ENCODE results near the gene IGIP. TPM values are rescaled to one million over a fixed set of nuclear protein-coding genes. Genes with fewer than 3 reads are reported as not detected.

IGIP gene
- total and polyA plus RNA-seq, 2 of the 8 experiments (the other 6 are each of a cell fraction or from before 2014, with no cell fraction given) = 0.32 to 0.69 TPM

DNA sequence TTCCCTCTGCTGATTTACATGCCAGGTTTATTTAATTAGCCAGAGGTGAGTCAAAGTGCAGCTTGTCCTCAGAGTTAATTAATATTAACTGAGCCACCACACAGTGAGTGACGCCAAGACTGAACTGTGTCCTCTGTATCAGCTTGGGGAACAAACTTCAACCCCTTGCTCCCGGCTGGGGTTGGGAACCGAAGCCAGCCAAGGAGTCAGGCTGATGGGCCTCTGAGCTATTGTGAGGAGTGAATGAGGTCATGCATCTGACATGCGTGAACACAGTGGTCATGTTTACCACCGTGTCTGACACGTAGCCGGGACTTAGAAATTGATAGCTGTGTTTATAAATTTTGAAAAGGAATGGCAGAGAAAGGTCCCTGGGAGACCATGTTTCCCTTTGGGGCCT lies 17.1 kb downstream of the IGIP start:
- Histone ChIP-seq H3K27ac (ENCODE audit: low read depth, low read length) (no peak overlapping the region), H2BK120ac (replicated peaks; ENCODE audit: low read depth, low read length) (no peak overlapping the region), H3K18ac (ENCODE audit: extremely low read depth, low read length) (no peak overlapping the region), H3K4me3 (ENCODE audit: extremely low read depth in 1 of 4, insufficient read depth in 2 of 4, low read depth in 3 of 4, low read length in 4 of 4) (no peak overlapping the region), H3K4ac (replicated peaks; ENCODE audit: insufficient read length, low read depth, low read length) (no peak overlapping the region), H2BK12ac (ENCODE audit: low read depth, low read length) (no peak overlapping the region), H3K4me2 (ENCODE audit: insufficient read depth in 1 of 2, low read depth in 2 of 2, low read length in 2 of 2) (no peak overlapping the region), H3K27me3 (replicated peaks in 1 of 4; ENCODE audit: control insufficient read depth in 3 of 4, extremely low read depth in 1 of 4, insufficient read depth in 3 of 4, low read length in 3 of 4) (peaks cover 23 to 37% (median 31%) of the 10 kb centered on the region in 4 experiments), H3K14ac (ENCODE audit: insufficient read length) (no peak overlapping the region), H3K4me1 (replicated peaks in 1 of 4; ENCODE audit: control insufficient read depth in 3 of 4, insufficient read depth in 4 of 4, low read length in 3 of 4) (peaks cover 0 to 7% (median 0%) of the 10 kb centered on the region in 4 experiments; a peak in 1 of 7 replicates), H3K9ac (replicated peaks in 1 of 4; ENCODE audit: extremely low read depth in 1 of 4, low read depth in 3 of 4, low read length in 3 of 4) (no peak overlapping the region), H2BK15ac (ENCODE audit: low read length) (no peak overlapping the region), H3K56ac (replicated peaks; ENCODE audit: insufficient read length, low read depth, low read length) (no peak overlapping the region), H4K8ac (ENCODE audit: extremely low read depth, insufficient read depth, low read length) (no peak overlapping the region), H3K79me1 (ENCODE audit: low read depth, low read length) (no peaks in the 10 kb centered on the region), H4K91ac (replicated peaks; ENCODE audit: insufficient read length, low read length) (no peak overlapping the region), H4K20me1 (replicated peaks in 1 of 2; ENCODE audit: control insufficient read depth in 1 of 2, insufficient read depth in 2 of 2, low read length in 2 of 2) (peaks cover 0 to 7% of the 10 kb centered on the region in 2 experiments), H3K79me2 (ENCODE audit: control insufficient read depth in 1 of 2, insufficient read depth in 2 of 2, low read length in 2 of 2) (no peaks in the 10 kb centered on the region), H3K23me2 (ENCODE audit: low read depth, low read length) (peaks cover 5% of the 10 kb centered on the region; the same call in 1 of the 2 replicates), H4K5ac (ENCODE audit: insufficient read length, low read depth, low read length) (no peak overlapping the region), H3K23ac (ENCODE audit: insufficient read length) (no peak overlapping the region), H2BK20ac (ENCODE audit: low read length) (no peak overlapping the region), H3K9me3 (ENCODE audit: insufficient read depth in 2 of 2, low read depth in 1 of 2, low read length in 1 of 2) (no peaks in the 10 kb centered on the region), H2AFZ (ENCODE audit: low read length) (no peak overlapping the region), H2AK5ac (ENCODE audit: low read depth, low read length) (no peak overlapping the region), H3K36me3 (ENCODE audit: control insufficient read depth in 2 of 4, insufficient read depth in 4 of 4, low read length in 3 of 4) (no peaks in the 10 kb centered on the region), H2BK5ac (ENCODE audit: low read depth, low read length) (no peak overlapping the region)
- ChIA-PET CTCF (ENCODE audit: partially characterized antibody) (interaction anchor here (0.8 to 9.9 kb wide), 10 partner anchors 7 to 176 kb away, joined by 3 to 118 read pairs (median 10); partner anchors contain the start of gene PURA), POLR2A (ENCODE audit: partially characterized antibody) (interaction anchor here (1.3 to 4.3 kb wide), 3 partner anchors 9 to 30 kb away, joined by 3 to 19 read pairs (median 11); partner anchors contain the start of gene PURA)
- 81% methylated on average over 7 of the region's 7 CpGs; no CpG with 5 or more reads in 1 of the 2 experiments for WGBS, 2 experiments (ENCODE audit: extremely low coverage in 1 of 2, insufficient coverage in 1 of 2, insufficient read length in 1 of 2, insufficient replicate concordance in 2 of 2, low coverage in 1 of 2, low lambda C conversion rate in 2 of 2, missing lambda C conversion rate in 1 of 2)
- FAIRE-seq = no peak
- DNase-seq (ENCODE audit: low read depth in 1 of 2, low spot score in 2 of 2) = peak in 1 of 2 experiments; percentile 14
- TF ChIP-seq, protein P1, sequence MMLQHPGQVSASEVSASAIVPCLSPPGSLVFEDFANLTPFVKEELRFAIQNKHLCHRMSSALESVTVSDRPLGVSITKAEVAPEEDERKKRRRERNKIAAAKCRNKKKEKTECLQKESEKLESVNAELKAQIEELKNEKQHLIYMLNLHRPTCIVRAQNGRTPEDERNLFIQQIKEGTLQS (IDR thresholded peaks at IDR 0.05; ENCODE audit: insufficient read depth, low read depth, low read length) = no peak
- TF ChIP-seq GTF2F1 (IDR thresholded peaks at IDR 0.05; ENCODE audit: borderline replicate concordance, low read depth, low read length) (no peak), RFX5 (IDR thresholded peaks at IDR 0.05; ENCODE audit: borderline replicate concordance, low read depth, low read length) (no peak), GABPA (IDR thresholded peaks at IDR 0.05; ENCODE audit: borderline replicate concordance, insufficient read depth, low read length) (no peak), POLR2AphosphoS5 (IDR thresholded peaks at IDR 0.05; ENCODE audit: low read depth, low read length) (no peak), RNF2 (IDR thresholded peaks at IDR 0.05; ENCODE audit: borderline replicate concordance, low read depth, low read length, missing control alignments, poor library complexity, severe bottlenecking) (no peak), EZH2 (IDR thresholded peaks at IDR 0.05; ENCODE audit: low read depth, low read length, severe bottlenecking) (no peak), HDAC6 (IDR thresholded peaks at IDR 0.05; ENCODE audit: low read depth, low read length) (no peak), RXRA (IDR thresholded peaks at IDR 0.05; ENCODE audit: insufficient read depth, low read depth, low read length) (no peak), NRF1 (IDR thresholded peaks at IDR 0.05; ENCODE audit: low read depth, low read length) (no peak), BACH1 (IDR thresholded peaks at IDR 0.05; ENCODE audit: low read length) (no peak), CBX8 (IDR thresholded peaks at IDR 0.05; ENCODE audit: borderline replicate concordance, low read depth, low read length) (no peak), CTBP2 (IDR thresholded peaks at IDR 0.05; ENCODE audit: borderline replicate concordance, insufficient read depth, insufficient read length, low read length) (no peak)

Measured in H1 (cell line).